NB4 (cell line): ENCODE data around the gene OSBP2.

Source experiments
- MYC ChIP-seq: IDR thresholded peaks from 2 replicates; pipeline ENCODE4 v1.6.1; 2011; ENCODE audit warnings: low read depth, low read length
- POLR2A ChIP-seq: IDR thresholded peaks from 2 replicates; pipeline ENCODE4 v1.6.1; 2011; ENCODE audit warnings: mild to moderate bottlenecking; ENCODE audit not compliant: insufficient read length; ENCODE audit errors: extremely low read depth
- TF ChIP-seq, protein P1 (sequence below): IDR thresholded peaks from one replicate; pipeline ENCODE4 v1.5.1; 2012; ENCODE audit warnings: low read depth, low read length
- TF ChIP-seq, protein P2 (sequence below): IDR thresholded peaks from 2 replicates; pipeline ENCODE4 v1.6.1; 2011; ENCODE audit warnings: low read depth, low read length

DNA sequence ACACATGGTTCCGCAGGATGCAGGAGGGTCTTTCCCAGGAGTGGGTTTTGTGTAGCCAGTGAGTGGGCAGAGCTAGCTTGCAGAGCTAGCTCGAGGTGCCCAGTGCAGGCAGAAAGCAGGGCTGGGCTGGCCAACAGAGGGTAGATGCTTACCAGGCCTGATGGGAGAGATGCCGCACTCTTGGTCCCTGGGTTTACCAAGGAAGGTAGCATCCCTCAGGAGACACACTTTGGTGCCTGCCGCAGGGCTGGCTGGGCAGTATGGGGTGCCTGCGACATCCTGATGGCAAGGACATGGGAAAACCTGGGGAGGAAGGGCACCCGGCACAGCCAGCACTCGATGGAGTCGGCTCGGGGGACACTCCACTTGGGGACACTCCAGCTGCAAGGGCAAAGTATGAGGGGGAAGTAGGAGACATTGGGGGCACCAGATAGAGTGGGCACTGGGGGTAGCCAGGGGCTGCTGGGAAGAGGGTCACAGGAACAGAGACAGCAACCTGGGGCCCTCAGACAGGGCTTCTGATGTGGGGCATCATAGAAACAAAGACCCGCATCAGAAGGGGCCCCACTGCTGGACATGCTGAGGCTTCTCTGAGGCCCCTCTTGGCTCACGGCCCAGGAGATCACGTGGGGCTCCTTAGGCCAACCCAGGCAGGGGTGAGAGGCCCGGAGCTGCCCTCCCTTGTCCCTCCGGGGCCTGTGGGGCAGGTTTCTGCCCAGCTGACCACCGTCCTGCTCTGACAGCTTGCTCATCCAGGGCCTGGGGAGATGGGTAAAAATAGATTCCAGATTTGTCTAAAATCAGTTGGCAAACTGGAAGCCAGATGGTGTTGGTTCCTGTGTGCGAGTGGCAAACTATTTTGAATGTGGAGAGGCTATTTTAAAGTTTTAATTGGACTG, 184.1 kb downstream of the OSBP2 start:
- TF ChIP-seq, protein P1, sequence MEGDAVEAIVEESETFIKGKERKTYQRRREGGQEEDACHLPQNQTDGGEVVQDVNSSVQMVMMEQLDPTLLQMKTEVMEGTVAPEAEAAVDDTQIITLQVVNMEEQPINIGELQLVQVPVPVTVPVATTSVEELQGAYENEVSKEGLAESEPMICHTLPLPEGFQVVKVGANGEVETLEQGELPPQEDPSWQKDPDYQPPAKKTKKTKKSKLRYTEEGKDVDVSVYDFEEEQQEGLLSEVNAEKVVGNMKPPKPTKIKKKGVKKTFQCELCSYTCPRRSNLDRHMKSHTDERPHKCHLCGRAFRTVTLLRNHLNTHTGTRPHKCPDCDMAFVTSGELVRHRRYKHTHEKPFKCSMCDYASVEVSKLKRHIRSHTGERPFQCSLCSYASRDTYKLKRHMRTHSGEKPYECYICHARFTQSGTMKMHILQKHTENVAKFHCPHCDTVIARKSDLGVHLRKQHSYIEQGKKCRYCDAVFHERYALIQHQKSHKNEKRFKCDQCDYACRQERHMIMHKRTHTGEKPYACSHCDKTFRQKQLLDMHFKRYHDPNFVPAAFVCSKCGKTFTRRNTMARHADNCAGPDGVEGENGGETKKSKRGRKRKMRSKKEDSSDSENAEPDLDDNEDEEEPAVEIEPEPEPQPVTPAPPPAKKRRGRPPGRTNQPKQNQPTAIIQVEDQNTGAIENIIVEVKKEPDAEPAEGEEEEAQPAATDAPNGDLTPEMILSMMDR: no peak
- TF ChIP-seq POLR2A (no peak), MYC (no peak)
- TF ChIP-seq, protein P2, sequence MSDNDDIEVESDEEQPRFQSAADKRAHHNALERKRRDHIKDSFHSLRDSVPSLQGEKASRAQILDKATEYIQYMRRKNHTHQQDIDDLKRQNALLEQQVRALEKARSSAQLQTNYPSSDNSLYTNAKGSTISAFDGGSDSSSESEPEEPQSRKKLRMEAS: no peak
